HepG2 (cell line): ENCODE results near the gene CD109.

Experiments
- ATM ChIP-seq: fragments of 450-650 bp; IDR thresholded peaks from 2 replicates; pipeline ENCODE4 v1.7.1; 2017; ENCODE audit warnings: mild to moderate bottlenecking, borderline replicate concordance
- CREB1 ChIP-seq, 2 experiments: fragments of 450-650 bp in 1 of 2; IDR thresholded peaks; 2 replicates each; pipeline ENCODE4 v1.6.1; 2016 to 2017; ENCODE audit warnings: control low read depth in 1 of 2, mild to moderate bottlenecking in 1 of 2, missing compliant biosample characterization in 1 of 2, missing genetic modification characterization in 1 of 2
- PAX8 ChIP-seq: sonication (generic); formaldehyde crosslinking; IDR thresholded peaks from 2 replicates; pipeline ENCODE4 v1.8.0; 2022; ENCODE audit warnings: mild to moderate bottlenecking, missing genetic modification reagents, borderline replicate concordance
- SRSF1 ChIP-seq: fragments of 200-400 bp; formaldehyde crosslinking; optimal IDR thresholded peaks from 2 replicates; pipeline ENCODE3; 2017; ENCODE audit warnings: mild to moderate bottlenecking, low read depth, low read length, moderate library complexity
- TF ChIP-seq, protein P1 (sequence below): sonication (generic); formaldehyde crosslinking; IDR thresholded peaks from 2 replicates; pipeline ENCODE4 v1.8.1; 2023; ENCODE audit warnings: missing genetic modification reagents, inconsistent platforms, borderline replicate concordance

DNA sequence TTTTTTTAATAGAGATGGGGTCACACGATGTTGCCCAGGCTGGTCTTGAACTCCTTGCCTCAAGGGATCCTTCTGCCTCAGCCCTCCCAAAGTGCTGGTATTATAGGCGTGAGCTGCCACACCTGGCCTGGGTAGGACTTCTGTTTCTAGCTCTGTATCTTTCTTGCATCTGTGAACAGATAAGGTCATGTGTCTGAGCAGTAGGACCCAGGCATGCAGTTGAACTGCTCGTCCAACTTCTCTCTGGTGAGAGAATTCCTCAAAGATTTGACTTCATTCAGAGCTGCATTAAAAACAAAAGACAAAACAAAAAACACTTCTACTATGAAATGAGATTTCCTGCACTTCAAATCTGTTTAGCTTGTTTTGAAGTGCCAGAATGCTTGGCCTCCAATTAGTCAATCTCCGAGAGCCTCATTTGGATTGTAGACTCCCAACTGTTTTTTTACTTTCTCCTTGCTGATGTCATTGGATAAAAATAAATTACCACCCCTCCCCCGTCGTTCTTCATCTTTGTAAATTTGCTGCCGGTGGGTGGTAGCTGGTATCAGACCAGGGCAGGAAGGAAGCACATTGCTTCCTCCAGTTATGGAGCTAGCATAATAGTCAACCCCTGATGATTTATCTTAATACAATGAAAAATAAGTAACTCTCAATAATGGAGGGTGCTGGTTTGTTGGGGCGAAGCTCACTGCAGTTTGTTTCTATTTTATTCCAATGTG, 17.6 kb downstream of the CD109 start:
- no peak for TF ChIP-seq ATM
- no peak for TF ChIP-seq CREB1 (IDR thresholded peaks at IDR 0.05)
- TF ChIP-seq CREB1 (CRISPR knock-in tag; IDR thresholded peaks at IDR 0.05): no peak
- TF ChIP-seq PAX8: no peak
- TF ChIP-seq, protein P1, sequence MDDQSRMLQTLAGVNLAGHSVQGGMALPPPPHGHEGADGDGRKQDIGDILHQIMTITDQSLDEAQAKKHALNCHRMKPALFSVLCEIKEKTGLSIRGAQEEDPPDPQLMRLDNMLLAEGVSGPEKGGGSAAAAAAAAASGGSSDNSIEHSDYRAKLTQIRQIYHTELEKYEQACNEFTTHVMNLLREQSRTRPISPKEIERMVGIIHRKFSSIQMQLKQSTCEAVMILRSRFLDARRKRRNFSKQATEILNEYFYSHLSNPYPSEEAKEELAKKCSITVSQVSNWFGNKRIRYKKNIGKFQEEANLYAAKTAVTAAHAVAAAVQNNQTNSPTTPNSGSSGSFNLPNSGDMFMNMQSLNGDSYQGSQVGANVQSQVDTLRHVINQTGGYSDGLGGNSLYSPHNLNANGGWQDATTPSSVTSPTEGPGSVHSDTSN (CRISPR knock-in tag): no peak
- TF ChIP-seq SRSF1: no peak
